NOMO-1 (cell line): Measurements from ENCODE around the gene EML4.
"Not testable (repeated sequence)": the region's sequence is repeated elsewhere in the genome, so short reads cannot be mapped to it uniquely, and the experiment has no call there.

Experiments used
- DNase-seq, 2 experiments: peaks; one replicate each; lab custom pipeline; 2025; ENCODE audit not compliant: unreplicated experiment in 2 of 2; lab: John Stamatoyannopoulos, UW

Gene EML4

DNA sequence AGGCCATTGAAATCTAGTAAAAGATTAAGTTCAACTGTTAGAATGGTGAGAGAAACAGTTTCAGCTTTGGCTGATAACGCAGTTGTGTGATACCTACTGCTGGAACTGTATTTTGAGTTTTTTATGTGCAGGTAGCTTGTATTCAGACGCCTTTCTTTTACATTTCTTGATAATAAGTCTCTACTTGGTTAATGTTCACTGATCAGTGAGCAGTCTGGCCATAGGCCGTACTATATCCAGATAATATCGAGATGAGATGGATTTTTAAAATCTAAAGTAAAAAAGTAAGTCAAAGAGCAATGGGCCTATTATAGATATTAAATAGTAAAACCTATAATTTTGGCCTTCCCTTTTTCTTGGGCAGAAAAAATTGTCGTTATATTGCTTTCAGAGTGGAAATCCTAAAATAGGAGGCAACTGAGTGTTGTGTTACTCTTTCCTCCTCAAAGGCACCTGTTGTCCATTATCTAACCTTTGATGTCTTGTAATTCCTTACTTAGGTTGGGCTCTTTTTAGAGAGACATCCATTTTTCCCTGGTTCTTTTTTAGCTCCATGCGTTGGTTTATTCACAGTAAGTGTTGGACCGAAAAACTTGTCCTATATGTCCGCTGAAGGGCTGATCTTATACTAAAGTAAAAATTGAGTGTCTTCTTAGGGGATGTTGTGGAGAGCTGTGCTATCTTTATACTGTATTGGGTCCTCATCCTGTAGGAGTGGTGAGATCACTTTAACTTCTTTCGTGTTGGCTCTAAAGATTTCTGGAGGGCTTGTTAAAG, 1.7 kb downstream of the EML4 start:
- DNase-seq = no peak

DNA sequence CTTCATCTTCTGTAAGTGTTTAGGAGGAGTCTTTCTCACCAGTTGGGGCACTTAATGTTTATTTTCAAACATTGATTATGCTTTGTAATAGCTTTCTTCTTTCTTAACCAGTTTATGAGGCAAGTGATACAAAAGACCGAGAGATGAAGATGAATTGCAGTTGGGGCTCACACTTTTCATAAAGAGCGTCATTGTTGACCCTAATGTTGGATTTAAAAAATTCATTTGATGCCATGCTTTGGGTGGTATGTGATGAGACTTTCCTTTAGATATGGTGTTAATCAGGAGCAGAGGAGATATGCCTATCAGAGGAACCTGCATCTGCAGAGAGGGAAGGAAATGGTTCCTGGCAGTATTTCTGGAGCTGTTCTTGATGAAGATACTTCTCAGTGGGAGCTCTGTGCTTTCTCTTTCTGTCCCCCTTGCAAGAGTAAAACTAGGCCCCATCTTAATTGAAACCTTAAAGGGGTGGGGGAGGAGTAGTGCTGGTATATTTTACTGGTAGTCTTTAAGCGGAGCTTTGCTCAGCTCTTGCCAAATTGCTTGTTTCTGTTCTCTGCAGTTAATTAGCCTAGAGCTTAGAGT, 2.3 kb downstream of the EML4 start:
- DNase-seq = peak; percentile 16 to 32

DNA sequence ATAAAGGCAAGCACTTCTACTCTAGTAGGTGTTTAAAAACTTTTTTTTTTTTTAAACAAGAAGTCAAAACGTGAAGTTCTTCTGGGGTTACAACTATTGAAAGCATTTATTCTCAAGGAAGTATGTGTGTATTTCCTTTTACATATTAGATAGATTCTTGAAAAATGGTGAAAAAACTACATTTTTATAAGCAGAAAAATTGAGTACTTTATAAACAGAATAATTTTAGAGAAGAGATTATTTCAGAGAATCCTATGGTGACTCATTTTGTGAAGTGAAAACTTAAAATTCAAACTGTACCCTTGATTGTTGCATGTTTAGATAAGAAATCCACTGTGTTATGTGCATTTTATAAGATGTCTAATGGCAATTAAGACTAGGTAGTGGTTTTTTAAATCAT, 2.9 kb downstream of the EML4 start:
- no peak for DNase-seq

DNA sequence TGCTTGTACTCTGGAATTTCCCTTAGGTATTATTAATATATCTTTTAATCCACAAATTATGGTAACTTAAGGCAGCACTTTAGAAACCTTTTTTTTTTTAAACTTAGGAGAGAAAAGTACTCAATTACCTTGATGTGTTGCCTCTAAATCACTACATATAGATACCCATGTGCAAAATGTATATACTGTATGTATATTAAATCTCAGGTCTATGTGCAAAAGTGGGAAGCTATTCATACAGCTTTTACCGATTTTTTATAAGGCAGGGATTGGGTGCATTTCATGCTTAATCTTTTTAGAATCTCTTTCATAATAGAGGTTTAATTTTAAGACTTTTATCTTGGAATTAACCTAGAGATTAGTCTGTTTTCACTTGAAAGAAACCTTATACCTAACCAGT, 3.4 kb downstream of the EML4 start:
- DNase-seq = no peak

DNA sequence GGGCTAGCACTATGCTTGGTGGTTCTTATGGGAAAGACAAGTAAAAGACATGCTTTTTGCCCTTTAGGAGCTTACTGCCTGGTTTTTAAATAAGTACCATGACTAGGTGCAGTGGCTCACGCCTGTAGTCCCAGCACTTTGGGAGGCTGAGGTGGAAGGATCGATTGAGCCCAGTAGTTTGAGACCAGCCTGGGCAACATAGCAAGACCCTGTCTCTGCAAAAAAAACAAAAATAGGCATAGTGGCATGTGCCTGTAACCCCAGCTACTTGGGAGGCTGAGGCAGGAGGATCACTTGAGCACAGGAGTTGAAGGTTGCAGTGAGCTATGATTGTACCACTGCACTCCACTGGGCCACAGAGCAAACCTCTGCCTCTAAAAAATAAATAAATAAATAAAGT, 4.3 kb downstream of the EML4 start:
- not testable (repeated sequence) for DNase-seq

DNA sequence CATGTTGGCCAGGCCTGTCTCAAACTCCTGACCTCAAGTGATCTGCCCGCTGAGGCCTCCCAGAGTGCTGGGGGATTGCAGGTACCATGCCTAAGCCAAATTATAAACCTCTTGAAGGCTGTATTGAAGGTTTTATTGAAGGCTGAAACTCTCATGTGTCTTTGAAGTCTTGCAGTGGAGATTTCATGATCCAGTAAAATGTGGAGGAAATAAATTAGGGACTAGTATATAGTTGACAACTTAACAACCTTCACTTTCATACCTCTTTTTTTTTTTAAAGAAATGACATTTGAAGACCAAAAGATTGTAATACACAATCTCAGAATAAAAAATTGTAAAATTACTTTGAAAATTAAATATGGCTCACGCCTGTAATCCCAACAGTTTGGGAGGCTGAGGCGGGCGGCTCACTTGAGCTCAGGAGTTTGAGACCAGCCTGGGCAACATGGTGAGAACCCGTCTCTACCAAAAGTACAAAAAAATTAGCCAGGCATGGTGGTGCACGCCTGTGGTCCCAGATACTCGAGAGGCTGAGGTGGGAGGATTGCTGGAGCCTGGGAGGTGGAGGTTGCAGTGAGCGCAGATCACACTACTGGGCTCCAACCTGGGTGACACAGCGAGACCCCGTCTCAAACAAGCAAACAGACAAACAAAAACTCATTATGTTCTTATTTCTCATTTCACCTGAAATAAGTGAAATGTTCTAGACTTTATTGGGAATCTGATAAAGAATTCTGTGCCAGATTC, 8.0 kb downstream of the EML4 start:
- no peak for DNase-seq

DNA sequence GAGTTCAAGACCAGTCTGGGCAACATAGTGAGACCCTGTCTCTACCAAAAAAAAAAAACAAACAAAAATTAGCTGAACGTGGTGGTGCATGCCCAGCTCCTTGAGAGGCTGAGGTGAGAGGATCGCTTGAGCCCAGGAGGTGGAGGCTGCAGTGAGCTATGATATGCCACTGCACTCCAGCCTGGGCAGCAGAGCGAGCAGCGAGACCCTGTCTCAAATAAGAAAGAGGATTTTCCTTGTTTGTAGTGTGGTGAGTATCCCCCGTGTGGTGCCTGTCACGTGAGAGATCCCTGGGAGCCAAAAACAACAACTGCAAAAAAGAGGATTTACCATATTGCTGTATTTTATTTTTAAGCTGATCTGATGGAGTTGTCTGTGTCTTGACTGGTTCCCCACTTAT, 9.2 kb downstream of the EML4 start:
- no peak for DNase-seq

DNA sequence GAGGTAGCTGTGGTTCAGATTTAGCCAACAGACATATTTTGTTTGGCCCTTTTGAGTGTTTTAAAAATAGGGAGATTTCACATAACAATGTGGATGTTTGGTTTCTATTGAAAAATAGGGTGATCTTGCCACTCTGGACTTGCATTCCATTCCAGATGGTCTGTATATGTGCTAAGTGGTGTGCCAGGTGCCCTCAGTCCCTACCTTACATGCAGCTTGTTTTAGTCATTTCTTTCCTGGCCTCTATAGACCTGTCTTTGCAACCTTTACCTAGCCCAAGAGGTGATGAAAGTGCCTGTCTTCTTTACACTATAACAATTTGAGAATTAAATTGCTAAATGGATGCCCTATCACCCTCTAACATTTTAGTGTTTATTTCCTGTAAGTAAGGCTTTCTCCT, 11.1 kb downstream of the EML4 start:
- DNase-seq = no peak

DNA sequence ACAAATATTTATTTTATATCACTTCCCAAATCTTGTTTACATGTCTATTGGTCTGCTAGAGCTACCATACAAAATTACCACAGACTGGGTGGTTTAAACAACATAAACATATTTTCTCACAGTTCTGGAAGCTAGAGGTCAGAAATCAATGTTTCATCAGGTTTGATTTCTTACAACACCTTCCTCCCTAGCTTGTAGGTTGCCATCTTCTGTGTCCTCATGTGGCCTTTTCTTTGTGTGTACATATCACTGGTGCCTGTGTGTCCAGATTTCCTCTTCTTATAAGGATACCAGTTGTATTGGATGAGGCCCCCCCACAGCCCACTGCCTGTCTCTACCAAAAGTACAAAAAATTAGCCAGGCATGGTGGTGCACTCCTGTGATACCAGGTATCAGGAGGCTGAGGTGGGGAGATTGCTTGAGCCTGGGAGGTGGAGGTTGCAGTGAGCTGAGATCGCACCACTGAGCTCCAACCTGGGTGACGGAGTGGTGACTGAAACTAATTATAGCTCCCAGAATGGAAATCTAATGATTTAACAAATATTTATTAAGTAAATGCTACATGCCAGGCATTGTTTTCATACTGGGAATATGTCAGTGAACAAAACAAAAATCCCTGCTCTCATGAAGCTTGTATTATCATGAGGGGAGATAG, 13.6 kb downstream of the EML4 start:
- DNase-seq = no peak

DNA sequence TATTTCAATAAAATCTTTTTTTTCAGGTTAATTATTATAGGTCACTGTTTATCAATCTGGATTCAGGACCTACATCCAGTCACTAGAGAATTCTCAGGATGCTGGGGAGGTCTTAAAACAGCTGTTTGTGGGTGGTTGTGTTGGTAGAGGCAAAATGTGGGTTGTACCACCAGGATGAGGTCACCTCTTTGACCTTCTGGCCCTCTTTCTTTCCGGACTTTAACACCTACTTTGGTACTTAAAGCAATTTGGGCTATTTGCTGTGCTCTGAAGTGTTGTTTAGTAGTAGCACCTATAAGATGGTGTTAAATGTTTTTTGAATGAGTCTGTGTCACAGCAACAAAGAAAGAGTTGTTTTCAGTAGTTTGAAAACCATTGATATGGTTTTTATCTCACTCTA, 14.6 kb downstream of the EML4 start:
- no peak for DNase-seq

DNA sequence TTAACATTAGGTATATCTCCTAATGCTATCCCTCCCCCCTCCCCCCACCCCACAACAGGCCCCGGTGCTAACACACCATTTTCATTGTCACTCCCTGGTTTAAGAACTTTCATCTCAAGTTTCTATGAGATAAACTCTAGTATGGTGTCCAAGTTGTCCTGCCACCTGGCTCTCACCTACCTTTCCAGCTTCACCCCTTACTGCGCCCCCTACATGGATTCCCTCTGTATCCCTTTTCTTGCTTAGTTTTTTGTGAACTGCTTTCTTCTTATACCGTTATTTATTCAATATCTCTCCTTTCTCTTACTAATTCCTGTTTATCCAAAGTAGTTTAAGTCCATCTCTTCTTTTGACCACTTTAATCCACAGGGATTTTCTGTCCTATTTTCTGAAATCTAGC, 15.2 kb downstream of the EML4 start:
- DNase-seq = no peak

DNA sequence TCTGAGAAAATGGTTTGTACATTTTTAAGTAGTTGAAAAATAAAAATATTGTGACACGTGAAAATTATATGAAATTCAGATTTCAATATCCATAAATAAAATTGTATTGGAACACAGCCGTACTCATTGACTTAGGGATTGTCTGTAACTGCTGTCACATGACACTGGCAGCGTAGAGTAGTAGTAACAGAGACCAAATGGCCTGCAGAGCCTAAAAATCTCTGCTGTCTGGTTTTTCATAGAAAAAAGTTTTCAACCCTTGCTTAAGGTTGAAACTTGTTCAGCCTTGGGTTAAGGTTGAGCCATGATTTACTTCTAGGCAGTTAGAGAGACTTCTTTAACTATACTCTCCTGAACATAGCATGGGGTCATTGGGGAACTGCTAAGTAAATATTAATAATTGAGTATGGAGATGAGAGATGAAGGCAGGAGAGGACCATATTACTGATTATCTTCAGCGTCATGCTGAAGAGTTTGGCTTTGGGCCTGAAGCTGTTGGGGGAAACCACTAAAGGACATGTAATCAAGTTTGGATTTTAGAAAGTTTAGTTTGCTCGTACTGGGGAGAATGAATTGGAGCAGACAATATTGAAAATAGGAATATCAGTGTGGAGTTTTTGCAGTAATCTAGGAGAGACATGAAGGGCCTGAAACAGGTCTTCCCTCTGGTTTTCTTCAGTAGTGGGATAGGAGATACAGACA, 16.2 kb downstream of the EML4 start:
- no peak for DNase-seq

DNA sequence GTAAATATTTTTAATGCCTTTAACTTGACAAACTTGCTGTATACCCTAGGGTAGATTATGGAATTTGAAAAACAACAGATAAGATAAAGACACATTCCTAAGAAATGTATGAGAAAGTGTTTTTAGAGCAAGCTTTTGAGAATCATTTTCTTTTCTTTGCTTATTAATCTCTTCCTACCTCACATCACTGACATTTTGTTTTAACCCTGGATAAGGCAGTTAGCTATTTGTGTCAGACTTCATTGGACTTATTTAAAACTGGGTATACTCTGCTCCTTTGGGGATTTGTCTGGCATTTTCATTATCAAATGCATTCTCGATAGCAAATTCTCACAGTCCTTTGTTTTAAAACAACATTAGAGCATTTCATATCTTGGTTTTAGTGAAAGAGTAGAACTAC, 17.2 kb downstream of the EML4 start:
- no peak for DNase-seq

DNA sequence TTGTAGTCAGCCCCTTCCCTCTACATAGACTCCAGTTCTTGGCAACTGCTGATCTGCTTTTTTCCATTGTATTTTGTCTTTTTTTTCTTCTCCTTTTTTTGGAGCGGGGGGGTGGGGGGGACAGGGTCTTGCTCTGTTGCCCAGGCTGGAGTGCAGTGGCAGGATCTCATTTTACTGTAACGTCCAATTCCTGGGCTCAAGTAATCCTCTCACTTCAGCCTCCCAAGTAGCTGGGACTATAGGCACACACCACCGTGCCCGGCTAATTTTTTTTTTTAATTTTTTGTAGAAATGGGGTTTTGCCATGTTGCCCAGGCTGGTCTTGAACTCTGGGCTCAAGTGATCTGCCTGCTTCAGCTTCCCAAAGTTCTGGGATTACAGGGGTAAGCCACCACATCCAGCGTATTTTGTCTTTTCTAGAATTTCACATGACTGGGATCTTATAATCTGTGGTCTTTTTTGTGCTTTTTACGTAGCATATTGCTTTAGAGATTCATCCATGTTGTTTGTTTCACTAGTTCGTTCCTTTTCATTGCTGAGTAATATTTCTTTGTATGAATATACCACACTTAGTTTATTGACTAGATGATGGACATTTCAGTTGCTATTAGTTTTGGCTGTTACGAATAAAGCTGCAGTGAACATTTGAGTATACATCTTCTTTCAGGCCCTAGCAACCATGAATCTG, 17.9 kb downstream of the EML4 start:
- no peak for DNase-seq

DNA sequence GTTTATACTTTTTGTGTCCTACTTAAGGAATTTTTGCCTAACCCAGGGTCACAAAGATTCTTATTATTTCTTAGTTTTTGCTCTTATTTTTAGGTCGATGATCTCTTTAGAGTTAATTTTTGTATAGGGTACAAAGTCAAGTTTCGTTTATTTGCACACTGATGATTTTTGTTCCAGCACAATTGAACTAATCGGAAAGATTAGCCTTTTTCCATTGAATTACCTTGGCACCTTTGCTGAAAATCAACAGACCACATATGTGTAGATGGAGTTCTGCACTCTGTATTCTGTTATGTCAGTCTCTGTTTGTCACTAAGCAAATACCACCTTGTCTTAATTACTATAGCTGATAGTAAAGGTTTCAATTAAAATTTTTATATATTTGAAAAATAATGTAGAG, 18.7 kb downstream of the EML4 start:
- no peak for DNase-seq

DNA sequence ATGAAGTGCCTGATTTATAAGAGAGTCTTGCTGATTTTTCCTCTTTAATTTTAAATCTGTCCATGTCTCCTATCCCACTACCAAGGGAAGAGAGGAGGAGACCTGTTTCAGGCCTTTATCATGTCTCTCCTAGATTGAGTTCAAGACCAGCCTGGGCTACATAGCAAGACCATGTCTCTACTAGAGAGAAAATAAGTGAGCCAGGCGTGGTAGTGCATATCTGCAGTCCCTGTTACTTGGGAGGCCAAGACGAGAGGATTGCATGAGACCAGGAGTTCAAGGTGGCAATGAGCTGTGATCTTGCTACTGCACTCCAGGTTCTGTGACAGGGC, 20.0 kb downstream of the EML4 start:
- no peak for DNase-seq

DNA sequence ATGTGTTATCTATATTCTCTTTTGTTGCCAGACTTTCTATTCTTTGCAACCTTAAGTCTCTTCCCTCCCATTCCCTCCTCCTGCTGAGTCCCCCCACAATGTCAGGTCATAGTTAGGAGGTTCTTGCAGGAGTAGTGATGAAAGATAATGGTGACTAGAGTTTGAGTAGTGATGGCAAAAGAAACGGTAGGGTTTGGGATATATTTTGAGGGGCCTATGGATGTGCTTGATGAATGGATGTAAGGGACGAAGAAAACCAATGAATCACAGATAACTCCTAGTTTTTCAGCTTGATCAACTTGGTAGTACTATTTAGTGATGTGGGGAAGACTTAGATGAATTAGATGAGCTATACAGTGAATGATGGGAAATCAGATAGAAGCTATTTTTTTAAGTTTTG, 21.0 kb downstream of the EML4 start:
- DNase-seq = no peak

DNA sequence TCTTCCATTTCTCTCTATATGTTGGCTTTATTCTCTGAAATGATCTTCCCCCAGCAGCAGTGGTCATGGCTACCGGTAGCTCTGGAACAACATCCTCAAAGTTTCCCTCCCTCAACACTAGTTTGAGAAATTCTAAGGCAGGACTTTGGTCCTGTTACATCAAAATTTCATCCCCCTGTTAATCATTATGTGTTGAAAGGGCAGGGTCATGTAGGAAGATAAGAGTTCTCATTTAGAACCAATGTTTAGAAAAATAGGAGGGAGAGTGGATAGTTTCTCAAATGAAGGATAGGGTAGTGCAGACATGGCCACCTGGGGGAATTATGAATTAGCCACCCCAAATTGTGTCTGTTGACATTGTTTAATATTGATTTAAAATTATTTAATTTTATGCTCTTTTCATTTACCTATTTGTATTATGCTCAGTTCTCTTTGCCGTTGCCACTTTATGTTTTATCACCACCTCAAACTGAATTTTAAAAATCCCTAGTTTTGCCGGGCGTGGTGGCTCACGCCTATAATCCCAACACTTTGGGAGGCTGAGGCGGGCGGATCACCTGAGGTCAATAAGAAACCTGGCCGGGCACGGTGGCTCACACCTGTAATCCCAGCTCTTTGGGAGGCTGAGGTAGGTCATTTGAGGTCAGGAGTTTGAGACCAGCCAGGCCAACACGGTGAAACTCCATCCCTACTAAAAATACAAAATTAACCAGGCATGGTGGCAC, 22.3 kb downstream of the EML4 start:
- no peak for DNase-seq

DNA sequence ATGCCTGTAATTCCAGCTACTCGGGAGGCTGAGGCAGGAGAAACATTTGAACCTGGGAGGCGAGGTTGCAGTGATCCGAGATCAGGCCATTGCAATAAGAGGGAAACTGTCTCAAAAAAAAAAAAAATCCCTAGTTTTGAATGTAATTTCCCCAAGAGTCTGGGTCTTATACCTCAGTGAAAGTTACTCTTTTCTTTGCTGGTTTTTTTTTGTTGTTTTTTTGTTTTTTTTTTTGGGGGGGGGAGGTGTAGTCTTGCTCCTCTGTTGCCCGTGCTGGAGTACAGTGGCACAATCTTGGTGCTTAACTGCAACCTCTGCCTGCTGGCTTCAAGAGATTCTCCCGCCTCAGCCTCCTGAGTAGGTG, 22.8 kb downstream of the EML4 start:
- DNase-seq = no peak
